ENCODE data around the gene NCOA7. TPM values are rescaled to one million over a fixed set of nuclear protein-coding genes. Genes with fewer than 3 reads are reported as not detected.

The NCOA7 gene, protein sequence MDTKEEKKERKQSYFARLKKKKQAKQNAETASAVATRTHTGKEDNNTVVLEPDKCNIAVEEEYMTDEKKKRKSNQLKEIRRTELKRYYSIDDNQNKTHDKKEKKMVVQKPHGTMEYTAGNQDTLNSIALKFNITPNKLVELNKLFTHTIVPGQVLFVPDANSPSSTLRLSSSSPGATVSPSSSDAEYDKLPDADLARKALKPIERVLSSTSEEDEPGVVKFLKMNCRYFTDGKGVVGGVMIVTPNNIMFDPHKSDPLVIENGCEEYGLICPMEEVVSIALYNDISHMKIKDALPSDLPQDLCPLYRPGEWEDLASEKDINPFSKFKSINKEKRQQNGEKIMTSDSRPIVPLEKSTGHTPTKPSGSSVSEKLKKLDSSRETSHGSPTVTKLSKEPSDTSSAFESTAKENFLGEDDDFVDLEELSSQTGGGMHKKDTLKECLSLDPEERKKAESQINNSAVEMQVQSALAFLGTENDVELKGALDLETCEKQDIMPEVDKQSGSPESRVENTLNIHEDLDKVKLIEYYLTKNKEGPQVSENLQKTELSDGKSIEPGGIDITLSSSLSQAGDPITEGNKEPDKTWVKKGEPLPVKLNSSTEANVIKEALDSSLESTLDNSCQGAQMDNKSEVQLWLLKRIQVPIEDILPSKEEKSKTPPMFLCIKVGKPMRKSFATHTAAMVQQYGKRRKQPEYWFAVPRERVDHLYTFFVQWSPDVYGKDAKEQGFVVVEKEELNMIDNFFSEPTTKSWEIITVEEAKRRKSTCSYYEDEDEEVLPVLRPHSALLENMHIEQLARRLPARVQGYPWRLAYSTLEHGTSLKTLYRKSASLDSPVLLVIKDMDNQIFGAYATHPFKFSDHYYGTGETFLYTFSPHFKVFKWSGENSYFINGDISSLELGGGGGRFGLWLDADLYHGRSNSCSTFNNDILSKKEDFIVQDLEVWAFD
- 10 to 100 TPM in 3 of 9 donors, 1 to 10 TPM in 6; 6.4 to 23.1 (median 9.9) TPM for total RNA-seq
- 1 to 10 TPM; 3.8 to 6.4 TPM for polyA plus RNA-seq
- long read RNA-seq, donor 1, full-length matches to known transcripts, result 1 of 5 reads
- long read RNA-seq, donor 1, partial matches to known transcripts, result 2 of 5 reads
- long read RNA-seq, donor 1, other reads (novel, unspliced or antisense), result 2 of 5 reads
- long read RNA-seq, donor 2, full-length matches to known transcripts, result 5 of 11 reads
- long read RNA-seq, donor 2, partial matches to known transcripts, result 4 of 11 reads
- long read RNA-seq, donor 2, other reads (novel, unspliced or antisense), result 2 of 11 reads
- long read RNA-seq, donor 3, full-length matches to known transcripts, result 1 of 3 reads
- long read RNA-seq, donor 3, partial matches to known transcripts, result 1 of 3 reads
- long read RNA-seq, donor 3, other reads (novel, unspliced or antisense), result 1 of 3 reads

DNA sequence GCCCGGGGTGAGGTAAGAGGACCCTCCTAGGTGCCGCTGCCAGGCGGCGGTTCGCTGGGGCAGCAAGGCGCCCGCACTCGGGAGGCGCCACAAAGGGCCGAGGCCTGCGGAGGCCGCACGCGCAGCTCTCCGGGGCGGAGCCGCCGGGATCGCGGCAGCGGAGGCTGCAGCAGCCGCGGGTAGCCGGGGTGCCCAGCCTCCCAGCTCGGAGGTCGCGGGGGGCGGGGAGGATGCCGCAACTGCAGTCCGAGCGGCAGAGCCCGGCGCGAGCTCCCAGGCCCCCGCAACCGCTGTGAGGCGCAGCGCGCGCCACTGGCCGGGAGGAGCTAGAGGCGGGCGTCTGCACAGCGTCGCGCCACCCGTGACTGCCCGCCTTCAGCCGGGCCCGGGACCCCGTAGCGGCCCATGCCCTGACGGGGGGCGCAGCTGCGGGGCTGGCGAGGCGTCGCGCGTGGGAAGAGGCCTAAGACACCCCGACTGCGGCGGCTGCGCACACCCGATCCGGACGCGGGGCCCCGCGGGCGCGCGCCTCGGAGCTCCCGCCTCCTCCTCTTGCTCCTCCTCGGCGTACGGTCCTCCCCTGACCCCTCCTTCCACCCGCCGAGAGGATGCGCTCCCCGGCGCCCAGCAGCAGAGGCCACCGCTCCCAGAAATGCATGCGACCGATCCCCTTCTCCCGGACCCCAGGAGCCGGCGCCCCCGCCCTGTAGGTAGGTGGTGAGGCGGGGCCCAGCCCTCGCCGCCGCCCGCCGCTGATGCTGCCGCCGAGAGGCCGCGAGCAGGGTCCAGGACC, at the start of gene NCOA7:
Gene NCOA7, plus strand, starts transcription at position 603 of the 793 bp plus-strand sequence. CDS start 24,395 bp downstream, outside the sequence.
- TF ChIP-seq, protein P1, sequence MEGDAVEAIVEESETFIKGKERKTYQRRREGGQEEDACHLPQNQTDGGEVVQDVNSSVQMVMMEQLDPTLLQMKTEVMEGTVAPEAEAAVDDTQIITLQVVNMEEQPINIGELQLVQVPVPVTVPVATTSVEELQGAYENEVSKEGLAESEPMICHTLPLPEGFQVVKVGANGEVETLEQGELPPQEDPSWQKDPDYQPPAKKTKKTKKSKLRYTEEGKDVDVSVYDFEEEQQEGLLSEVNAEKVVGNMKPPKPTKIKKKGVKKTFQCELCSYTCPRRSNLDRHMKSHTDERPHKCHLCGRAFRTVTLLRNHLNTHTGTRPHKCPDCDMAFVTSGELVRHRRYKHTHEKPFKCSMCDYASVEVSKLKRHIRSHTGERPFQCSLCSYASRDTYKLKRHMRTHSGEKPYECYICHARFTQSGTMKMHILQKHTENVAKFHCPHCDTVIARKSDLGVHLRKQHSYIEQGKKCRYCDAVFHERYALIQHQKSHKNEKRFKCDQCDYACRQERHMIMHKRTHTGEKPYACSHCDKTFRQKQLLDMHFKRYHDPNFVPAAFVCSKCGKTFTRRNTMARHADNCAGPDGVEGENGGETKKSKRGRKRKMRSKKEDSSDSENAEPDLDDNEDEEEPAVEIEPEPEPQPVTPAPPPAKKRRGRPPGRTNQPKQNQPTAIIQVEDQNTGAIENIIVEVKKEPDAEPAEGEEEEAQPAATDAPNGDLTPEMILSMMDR (IDR thresholded peaks at IDR 0.05), result peak in 4 of 12 donors; percentile 4 to 32 (median 16)
- TF ChIP-seq POLR2A (IDR thresholded peaks at IDR 0.05), result peak; percentile 25 to 75
- 0 to 1% (median 0%) methylated on average over 17 to 100 of the region's 100 CpGs for WGBS, 4 donors
- Histone ChIP-seq H3K27ac (peak within 1 kb of the TSS; percentile 87 to 98 (median 96)), H3K4me1 (peaks cover 0 to 52% (median 22%) of the 10 kb centered on the region in 12 donors), H3K4me3 (peak within 1 kb of the TSS; percentile 50 to 98 (median 82)), H3K9me3 (no peaks in the 10 kb centered on the region), H3K27me3 (no peaks in the 10 kb centered on the region), H3K36me3 (no peaks in the 10 kb centered on the region)
- intact Hi-C loops (cut with DNase I), result loop anchor here in 9 of 10 donors (2.0 to 10.0 kb wide), 8 partner anchors 47 to 167 kb away; partner anchors contain the start of gene HINT3 (in 2 of the 9)
- ATAC-seq (peak; percentile 79 to 96 (median 93)), DNase-seq (peak; percentile 87 to 92 (median 89))

DNA sequence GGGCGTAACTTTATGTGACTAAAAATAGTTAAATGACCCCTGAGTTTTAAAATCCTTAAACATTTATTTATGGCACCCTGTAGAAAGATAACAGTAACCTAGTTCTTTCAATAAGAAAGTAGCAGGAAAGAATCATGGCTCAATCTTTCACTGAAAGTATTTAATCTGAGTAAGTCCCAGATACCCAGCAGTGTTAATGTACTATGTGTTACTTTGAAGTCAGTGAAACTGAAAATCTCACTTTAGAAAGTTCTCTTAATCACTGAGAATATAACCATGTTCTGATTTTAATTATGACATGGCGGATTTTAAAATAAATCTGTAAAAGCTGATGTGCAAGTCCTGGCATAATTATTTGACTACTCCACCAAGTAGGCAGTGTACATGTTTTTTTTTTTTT, 49.4 kb upstream of the NCOA7 start:
- intact Hi-C loops (cut with DNase I), result loop anchor here in 6 of 10 donors (5.0 to 10.0 kb wide), 5 partner anchors 64 to 297 kb away; no protein-coding TSS in a partner anchor
- WGBS, 4 donors, result 91 to 97% (median 94%) methylated on average over 2 of the region's 2 CpGs

DNA sequence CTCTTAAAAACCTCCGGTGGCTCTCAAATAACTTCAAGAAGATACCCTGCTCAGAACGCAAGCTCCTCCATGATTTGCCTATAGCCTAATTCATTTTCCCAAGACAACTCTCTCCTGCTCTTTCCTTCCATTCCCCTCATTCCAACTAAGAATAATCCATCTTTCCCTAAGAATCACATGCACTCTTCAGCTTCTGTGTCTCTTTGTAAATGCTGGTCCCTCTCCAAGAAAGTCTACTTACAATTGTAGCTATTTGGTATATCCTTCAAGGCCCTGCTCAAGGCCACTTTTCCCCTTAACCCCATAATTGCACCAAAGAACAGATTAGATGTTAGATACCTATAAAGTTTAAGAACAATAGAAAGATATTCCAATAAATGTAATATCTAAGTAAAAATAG, 48.7 kb upstream of the NCOA7 start:
- peaks cover 0 to 47% (median 1%) of the 10 kb centered on the region in 12 donors for H3K4me1 ChIP-seq
- H3K36me3 ChIP-seq, result no peaks in the 10 kb centered on the region
- H3K27me3 ChIP-seq, result peaks cover 0 to 31% (median 0%) of the 10 kb centered on the region in 9 donors
- no peaks in the 10 kb centered on the region for H3K9me3 ChIP-seq
- no peak for DNase-seq
- intact Hi-C loops (cut with DNase I), result loop anchor here in 6 of 10 donors (5.0 to 10.0 kb wide), 5 partner anchors 65 to 297 kb away; no protein-coding TSS in a partner anchor
- no peak for ATAC-seq
- peak overlapping the region in 9 of 12 donors; percentile 6 to 99 (median 35) for H3K27ac ChIP-seq
- 79 to 91% (median 87%) methylated on average over 2 of the region's 2 CpGs for WGBS, 4 donors
- TF ChIP-seq, protein P1 (IDR thresholded peaks at IDR 0.05), result no peak
- TF ChIP-seq POLR2A (IDR thresholded peaks at IDR 0.05), result no peak
- H3K4me3 ChIP-seq, result peak overlapping the region in 6 of 12 donors; percentile 4 to 46 (median 26)

More for the DNA sequence above, 49.4 kb upstream of the NCOA7 start:
- Histone ChIP-seq H3K27ac (peak overlapping the region in 1 of 12 donors; percentile 97), H3K9me3 (no peaks in the 10 kb centered on the region), H3K4me1 (peaks cover 0 to 47% (median 1%) of the 10 kb centered on the region in 12 donors), H3K4me3 (no peak overlapping the region), H3K27me3 (peaks cover 0 to 28% (median 0%) of the 10 kb centered on the region in 9 donors), H3K36me3 (no peaks in the 10 kb centered on the region)
- ATAC-seq (no peak), DNase-seq (no peak)
- TF ChIP-seq POLR2A (IDR thresholded peaks at IDR 0.05), result no peak
- TF ChIP-seq, protein P1 (IDR thresholded peaks at IDR 0.05), result no peak

All from heart left ventricle (tissue), 16 donors.